ENCODE results near the gene AMDHD1.

The AMDHD1 gene

GRCh38 chr12:95994476-95994875, 51.3 kb downstream of the AMDHD1 start:
- TF ChIP-seq CTCF (IDR thresholded peaks at IDR 0.05; ENCODE audit: low read depth, low read length), result no peak
- H3K4me3 ChIP-seq (ENCODE audit: low read depth, low read length), result no peak overlapping the region

GRCh38 chr12:95995238-95996031, 52.3 kb downstream of the AMDHD1 start:
- no peak for TF ChIP-seq CTCF (IDR thresholded peaks at IDR 0.05; ENCODE audit: low read depth, low read length)
- no peak overlapping the region for H3K4me3 ChIP-seq (ENCODE audit: low read depth, low read length)

GRCh38 chr12:95996034-95996658, 53.0 kb downstream of the AMDHD1 start, which contains the start of gene HAL:
Gene HAL (minus strand): TSS chr12:95996344. CDS start chr12:95995910, 434 bp downstream.
- no peak for TF ChIP-seq CTCF (IDR thresholded peaks at IDR 0.05; ENCODE audit: low read depth, low read length)
- H3K4me3 ChIP-seq (ENCODE audit: low read depth, low read length), result no peak within 1 kb of the TSS

GRCh38 chr12:95997276-95997675, 54.1 kb downstream of the AMDHD1 start:
- no peak overlapping the region for H3K4me3 ChIP-seq (ENCODE audit: low read depth, low read length)
- TF ChIP-seq CTCF (IDR thresholded peaks at IDR 0.05; ENCODE audit: low read depth, low read length), result no peak

- H3K4me3 ChIP-seq (ENCODE audit: low read depth, low read length), result no peak overlapping the region
- no peak for TF ChIP-seq CTCF (IDR thresholded peaks at IDR 0.05; ENCODE audit: low read depth, low read length)
These were observed 54.9 kb downstream of the AMDHD1 start for GRCh38 chr12:95997911-95998510.

GRCh38 chr12:95998611-95999286, 55.6 kb downstream of the AMDHD1 start:
- H3K4me3 ChIP-seq (ENCODE audit: low read depth, low read length), result no peak overlapping the region
- TF ChIP-seq CTCF (IDR thresholded peaks at IDR 0.05; ENCODE audit: low read depth, low read length), result peak; percentile 50
